WTC11 (cell line): ENCODE results near the gene ATRX. TPM values are rescaled to one million over a fixed set of nuclear protein-coding genes. Genes with fewer than 3 reads are reported as not detected.

Experiments
- ATAC-seq: fragments of 200-7000 bp; cut with Tn5 transposase; 2 replicates; pipeline ENCODE4 v1.10.0; 2021; ENCODE audit warnings: mild to moderate bottlenecking, moderate library complexity
- CTCF ChIA-PET: fragments of 300-600 bp; sonication (Branson Sonifier 250); formaldehyde crosslinking; loops from one replicate; lab custom pipeline; 2021; ENCODE audit warnings: antibody characterized with exemption; lab: Charles Lee
- POLR2A ChIA-PET: fragments of 350-600 bp; sonication (Branson Sonifier 250); formaldehyde crosslinking; loops from one replicate; lab custom pipeline; 2021; ENCODE audit warnings: antibody characterized with exemption; lab: Charles Lee
- DNase-seq: peaks from one replicate; pipeline ENCODE4 v3.0.0; 2021; ENCODE audit warnings: low spot score
- H3K27ac Mint-ChIP-seq: 2 replicates; pipeline ENCODE4 v1.8.0; 2021; ENCODE audit warnings: mixed read lengths
- H3K27me3 Mint-ChIP-seq: 2 replicates; pipeline ENCODE4 v1.8.0; 2021; ENCODE audit warnings: low read depth, mild to moderate bottlenecking, moderate library complexity, mixed read lengths
- H3K36me3 Mint-ChIP-seq: 2 replicates; pipeline ENCODE4 v1.8.0; 2021; ENCODE audit warnings: mixed read lengths
- H3K4me1 Mint-ChIP-seq: 2 replicates; pipeline ENCODE4 v1.8.0; 2022; ENCODE audit warnings: mixed read lengths
- H3K4me3 Mint-ChIP-seq: 2 replicates; pipeline ENCODE4 v1.8.0; 2021; ENCODE audit warnings: mild to moderate bottlenecking, moderate library complexity, mixed read lengths
- H3K9me3 Mint-ChIP-seq: 2 replicates; pipeline ENCODE4 v1.8.0; 2021; ENCODE audit warnings: mixed read lengths
- AFF4 ChIP-seq: sonication (generic); formaldehyde crosslinking; IDR thresholded peaks from 2 replicates; pipeline ENCODE4 v1.8.1; 2023; ENCODE audit warnings: mild to moderate bottlenecking, missing genetic modification reagents, borderline replicate concordance
- CBFB ChIP-seq: sonication (generic); formaldehyde crosslinking; IDR thresholded peaks from 2 replicates; pipeline ENCODE4 v1.8.1; 2022; ENCODE audit warnings: mild to moderate bottlenecking, low read depth, missing genetic modification reagents
- CREB1 ChIP-seq: sonication (generic); formaldehyde crosslinking; IDR thresholded peaks from 2 replicates; pipeline ENCODE4 v1.8.0; 2023; ENCODE audit warnings: mild to moderate bottlenecking, missing genetic modification reagents
- E2F1 ChIP-seq: sonication (generic); formaldehyde crosslinking; IDR thresholded peaks from 2 replicates; pipeline ENCODE4 v1.8.0; 2022; ENCODE audit warnings: mild to moderate bottlenecking, missing genetic modification reagents
- ETV6 ChIP-seq: sonication (generic); formaldehyde crosslinking; IDR thresholded peaks from 2 replicates; pipeline ENCODE4 v1.8.1; 2022; ENCODE audit warnings: mild to moderate bottlenecking, missing genetic modification reagents
- FOXP4 ChIP-seq: sonication (generic); formaldehyde crosslinking; IDR thresholded peaks from 2 replicates; pipeline ENCODE4 v1.8.0; 2022; ENCODE audit warnings: mild to moderate bottlenecking, missing genetic modification reagents
- GABPB1 ChIP-seq: sonication (generic); formaldehyde crosslinking; IDR thresholded peaks from 2 replicates; pipeline ENCODE4 v1.8.1; 2023; ENCODE audit warnings: mild to moderate bottlenecking, missing genetic modification reagents
- GTF2I ChIP-seq: fragments of 250-450 bp; sonication (Bioruptor Pico); conservative IDR thresholded peaks from 2 replicates; pipeline ENCODE4 v1.4.0; 2021; ENCODE audit warnings: mild to moderate bottlenecking
- MAX ChIP-seq: sonication (generic); formaldehyde crosslinking; IDR thresholded peaks from 2 replicates; pipeline ENCODE4 v1.8.0; 2022; ENCODE audit warnings: mild to moderate bottlenecking, missing genetic modification reagents
- MYBL2 ChIP-seq: sonication (generic); formaldehyde crosslinking; IDR thresholded peaks from 2 replicates; pipeline ENCODE4 v1.8.1; 2023; ENCODE audit warnings: mild to moderate bottlenecking, moderate library complexity, missing genetic modification reagents
- NFYB ChIP-seq: sonication (generic); formaldehyde crosslinking; conservative IDR thresholded peaks from 2 replicates; pipeline ENCODE4 v1.8.0; 2022; ENCODE audit warnings: low read depth, missing genetic modification reagents
- SMAD3 ChIP-seq: sonication (generic); formaldehyde crosslinking; IDR thresholded peaks from 2 replicates; pipeline ENCODE4 v1.8.0; 2022; ENCODE audit warnings: missing genetic modification reagents, mild to moderate bottlenecking, borderline replicate concordance
- TEAD4 ChIP-seq: sonication (generic); formaldehyde crosslinking; IDR thresholded peaks from 2 replicates; pipeline ENCODE4 v1.8.0; 2022; ENCODE audit warnings: mild to moderate bottlenecking, missing genetic modification reagents
- ZNF263 ChIP-seq: sonication (generic); formaldehyde crosslinking; IDR thresholded peaks from 2 replicates; pipeline ENCODE4 v1.8.1; 2022; ENCODE audit warnings: low read depth, mild to moderate bottlenecking, moderate library complexity, missing genetic modification reagents
- ZNF317 ChIP-seq: sonication (generic); formaldehyde crosslinking; IDR thresholded peaks from 2 replicates; pipeline ENCODE4 v1.8.1; 2023; ENCODE audit warnings: low read depth, mild to moderate bottlenecking, moderate library complexity, missing genetic modification reagents, borderline replicate concordance
- ZNF416 ChIP-seq: fragments of 250-450 bp; sonication (Bioruptor Pico); IDR thresholded peaks from 2 replicates; pipeline ENCODE4 v1.9.0; 2021; ENCODE audit warnings: mild to moderate bottlenecking, inconsistent platforms
- ZNF512 ChIP-seq: sonication (generic); formaldehyde crosslinking; IDR thresholded peaks from 2 replicates; pipeline ENCODE4 v1.8.1; 2022; ENCODE audit warnings: missing genetic modification reagents, borderline replicate concordance
- total RNA-seq: library from RNA; stranded (reverse); gene quantifications from 3 replicates; pipeline ENCODE4 v1.2.3, GENCODE V29; 2021
- TF ChIP-seq, protein P1 (sequence below): sonication (generic); formaldehyde crosslinking; IDR thresholded peaks from 2 replicates; pipeline ENCODE4 v1.8.1; 2023; ENCODE audit warnings: mild to moderate bottlenecking, missing genetic modification reagents, moderate library complexity
- TF ChIP-seq, protein P2 (sequence below): sonication (generic); formaldehyde crosslinking; IDR thresholded peaks from 2 replicates; pipeline ENCODE4 v1.8.1; 2023; ENCODE audit warnings: mild to moderate bottlenecking, missing genetic modification reagents, moderate library complexity
- TF ChIP-seq, protein P3 (sequence below): sonication (generic); formaldehyde crosslinking; IDR thresholded peaks from 2 replicates; pipeline ENCODE4 v1.8.1; 2023; ENCODE audit warnings: mild to moderate bottlenecking, moderate library complexity, missing genetic modification reagents
- TF ChIP-seq, protein P4 (sequence below): fragments of 250-450 bp; sonication (Bioruptor Pico); IDR thresholded peaks from 2 replicates; pipeline ENCODE4 v1.9.0; 2021; ENCODE audit warnings: mild to moderate bottlenecking

The ATRX gene
- total RNA-seq, 1 experiment from 2014 or later = 96.6 TPM

DNA sequence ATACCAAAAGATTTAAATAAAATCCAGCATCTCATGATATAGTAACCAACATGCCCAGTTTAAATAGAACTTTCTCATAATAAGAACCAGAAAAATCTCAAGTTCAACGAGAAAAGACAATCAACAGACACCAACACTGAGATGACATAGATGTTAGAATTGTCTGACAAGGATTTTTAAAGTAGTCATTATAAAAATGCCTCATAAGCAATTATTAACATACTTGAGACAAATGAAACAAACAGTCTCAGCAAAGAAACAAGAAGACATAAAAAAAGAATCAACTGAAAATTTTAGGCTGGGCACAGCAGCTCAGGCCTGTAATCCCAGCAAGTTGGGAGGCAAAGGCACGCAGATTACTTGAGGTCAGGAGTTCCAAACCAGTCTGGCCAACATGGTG is 220.7 kb downstream of the ATRX start:
- ATAC-seq (no peak), DNase-seq (no peak)
- peaks cover 15% of the 10 kb centered on the region for H3K9me3 Mint-ChIP-seq
- no peak overlapping the region for H3K4me3 Mint-ChIP-seq
- H3K27me3 Mint-ChIP-seq = no peaks in the 10 kb centered on the region
- TF ChIP-seq ETV6 (no peak), AFF4 (CRISPR knock-in tag) (no peak), FOXP4 (no peak), ZNF416 (CRISPR knock-in tag) (no peak), ZNF512 (no peak), CREB1 (no peak), MYBL2 (CRISPR knock-in tag) (no peak)
- TF ChIP-seq, all 79 proteins: peak for 0
- Mint-ChIP-seq H3K4me1 (peaks cover 8% of the 10 kb centered on the region; the same call in 1 of the 2 replicates), H3K36me3 (peaks cover 22% of the 10 kb centered on the region), H3K27ac (no peak overlapping the region; the same call in 1 of the 2 replicates)
- POLR2A ChIA-PET = no interaction called here
- CTCF ChIA-PET = no interaction called here

DNA sequence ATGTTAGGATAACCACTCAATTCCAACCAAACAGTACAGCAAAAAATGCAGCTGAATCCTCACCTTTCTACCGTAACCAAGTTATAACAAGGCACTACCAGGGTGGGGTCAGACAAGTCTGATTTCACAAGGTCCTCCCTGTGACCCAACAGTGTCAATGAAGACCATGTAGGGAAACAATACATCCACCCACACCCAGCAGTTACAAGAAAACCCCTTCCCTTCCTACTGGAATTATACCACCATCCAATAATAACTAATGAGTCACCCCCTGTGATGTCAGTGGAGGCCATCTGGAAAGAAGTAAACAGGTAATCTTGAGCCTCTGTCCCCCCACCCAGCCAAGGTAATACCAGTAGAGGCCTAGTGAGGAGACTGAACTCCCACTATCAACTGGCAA is 221.2 kb downstream of the ATRX start:
- Mint-ChIP-seq H3K27me3 (no peaks in the 10 kb centered on the region), H3K27ac (no peak overlapping the region), H3K4me1 (peaks cover 8% of the 10 kb centered on the region; the same call in 1 of the 2 replicates), H3K4me3 (no peak overlapping the region), H3K9me3 (peaks cover 15% of the 10 kb centered on the region), H3K36me3 (peaks cover 22% of the 10 kb centered on the region)
- DNase-seq (no peak), ATAC-seq (no peak)
- ChIA-PET POLR2A (no interaction called here), CTCF (no interaction called here)
- TF ChIP-seq ZNF263 (CRISPR knock-in tag) (no peak), CREB1 (no peak), ZNF317 (CRISPR knock-in tag) (no peak), NFYB (no peak)
- TF ChIP-seq, protein P1, sequence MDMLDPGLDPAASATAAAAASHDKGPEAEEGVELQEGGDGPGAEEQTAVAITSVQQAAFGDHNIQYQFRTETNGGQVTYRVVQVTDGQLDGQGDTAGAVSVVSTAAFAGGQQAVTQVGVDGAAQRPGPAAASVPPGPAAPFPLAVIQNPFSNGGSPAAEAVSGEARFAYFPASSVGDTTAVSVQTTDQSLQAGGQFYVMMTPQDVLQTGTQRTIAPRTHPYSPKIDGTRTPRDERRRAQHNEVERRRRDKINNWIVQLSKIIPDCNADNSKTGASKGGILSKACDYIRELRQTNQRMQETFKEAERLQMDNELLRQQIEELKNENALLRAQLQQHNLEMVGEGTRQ = no peak
- TF ChIP-seq, protein P2, sequence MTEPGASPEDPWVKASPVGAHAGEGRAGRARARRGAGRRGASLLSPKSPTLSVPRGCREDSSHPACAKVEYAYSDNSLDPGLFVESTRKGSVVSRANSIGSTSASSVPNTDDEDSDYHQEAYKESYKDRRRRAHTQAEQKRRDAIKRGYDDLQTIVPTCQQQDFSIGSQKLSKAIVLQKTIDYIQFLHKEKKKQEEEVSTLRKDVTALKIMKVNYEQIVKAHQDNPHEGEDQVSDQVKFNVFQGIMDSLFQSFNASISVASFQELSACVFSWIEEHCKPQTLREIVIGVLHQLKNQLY (CRISPR knock-in tag) = no peak

DNA sequence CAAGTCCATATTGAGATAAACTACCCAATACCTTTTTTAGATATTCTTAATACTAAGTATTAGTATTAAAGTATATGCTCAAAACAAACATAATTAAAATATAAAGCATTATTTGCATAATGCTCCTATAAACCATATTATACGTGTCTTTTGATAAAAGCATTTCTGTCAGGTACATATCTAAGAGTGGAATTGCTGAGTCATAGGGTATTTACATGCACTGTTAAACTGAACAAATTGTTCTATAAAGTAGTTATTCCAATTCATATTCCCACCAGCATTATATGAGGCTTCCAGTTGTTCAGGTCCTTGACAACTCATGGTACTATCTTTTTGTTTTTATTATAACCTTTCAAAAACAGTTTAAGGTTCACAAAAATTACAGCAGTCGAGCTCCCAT is 224.6 kb downstream of the ATRX start:
- H3K27me3 Mint-ChIP-seq = no peaks in the 10 kb centered on the region
- H3K27ac Mint-ChIP-seq = no peak overlapping the region
- DNase-seq (no peak), ATAC-seq (no peak)
- no peak overlapping the region for H3K4me3 Mint-ChIP-seq
- POLR2A ChIA-PET = no interaction called here
- peaks cover 8% of the 10 kb centered on the region; the same call in 1 of the 2 replicates for H3K4me1 Mint-ChIP-seq
- CTCF ChIA-PET = no interaction called here
- peaks cover 10% of the 10 kb centered on the region for H3K36me3 Mint-ChIP-seq
- peaks cover 4% of the 10 kb centered on the region; the same call in 1 of the 2 replicates for H3K9me3 Mint-ChIP-seq
- TF ChIP-seq SMAD3 (CRISPR knock-in tag) (no peak), MAX (CRISPR knock-in tag) (no peak), CBFB (CRISPR knock-in tag) (no peak), E2F1 (CRISPR knock-in tag) (no peak), GABPB1 (no peak), TEAD4 (CRISPR knock-in tag) (no peak), GTF2I (CRISPR knock-in tag) (no peak)
- TF ChIP-seq, protein P3, sequence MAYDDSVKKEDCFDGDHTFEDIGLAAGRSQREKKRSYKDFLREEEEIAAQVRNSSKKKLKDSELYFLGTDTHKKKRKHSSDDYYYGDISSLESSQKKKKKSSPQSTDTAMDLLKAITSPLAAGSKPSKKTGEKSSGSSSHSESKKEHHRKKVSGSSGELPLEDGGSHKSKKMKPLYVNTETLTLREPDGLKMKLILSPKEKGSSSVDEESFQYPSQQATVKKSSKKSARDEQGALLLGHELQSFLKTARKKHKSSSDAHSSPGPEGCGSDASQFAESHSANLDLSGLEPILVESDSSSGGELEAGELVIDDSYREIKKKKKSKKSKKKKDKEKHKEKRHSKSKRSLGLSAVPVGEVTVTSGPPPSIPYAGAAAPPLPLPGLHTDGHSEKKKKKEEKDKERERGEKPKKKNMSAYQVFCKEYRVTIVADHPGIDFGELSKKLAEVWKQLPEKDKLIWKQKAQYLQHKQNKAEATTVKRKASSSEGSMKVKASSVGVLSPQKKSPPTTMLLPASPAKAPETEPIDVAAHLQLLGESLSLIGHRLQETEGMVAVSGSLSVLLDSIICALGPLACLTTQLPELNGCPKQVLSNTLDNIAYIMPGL (CRISPR knock-in tag) = no peak
- TF ChIP-seq, protein P4, sequence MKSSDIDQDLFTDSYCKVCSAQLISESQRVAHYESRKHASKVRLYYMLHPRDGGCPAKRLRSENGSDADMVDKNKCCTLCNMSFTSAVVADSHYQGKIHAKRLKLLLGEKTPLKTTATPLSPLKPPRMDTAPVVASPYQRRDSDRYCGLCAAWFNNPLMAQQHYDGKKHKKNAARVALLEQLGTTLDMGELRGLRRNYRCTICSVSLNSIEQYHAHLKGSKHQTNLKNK (CRISPR knock-in tag) = no peak
